K562 (cell line): ENCODE data around the gene MALAT1. TPM values are rescaled to one million over a fixed set of nuclear protein-coding genes. Genes with fewer than 3 reads are reported as not detected.

ENCODE experiments used
- ATAC-seq: fragments of 200-7000 bp; cut with Tn5 transposase; 3 replicates; pipeline ENCODE4 v1.9.1; 2020; ENCODE audit warnings: moderate library complexity
- BruUV-seq: library from RNA; stranded (reverse); fragments of 400-500 nt; replicated peaks from 2 replicates; lab custom pipeline; 2021; lab: Mats Ljungman, UMichigan
- CTCF ChIA-PET: fragments of 300-600 bp; formaldehyde crosslinking; extraction: SDS; loops from one replicate; lab custom pipeline; 2021; ENCODE audit warnings: low intra/inter-chr PET ratio; lab: Yijun Ruan, JAX
- POLR2A ChIA-PET: fragments of 300-600, 350-650 bp; sonication (Branson Sonifier 250); formaldehyde crosslinking; extraction: SDS; loops from one replicate; lab custom pipeline; 2021; ENCODE audit warnings: antibody characterized with exemption, inconsistent platforms; lab: Yijun Ruan, JAX
- DNase-seq, 4 experiments: peaks; one replicate each; pipeline versions ENCODE4 v3.0.0 to v3.0.0-alpha.2; 2011 to 2018; ENCODE audit warnings: low spot score in 3 of 4, mixed read lengths in 3 of 4; ENCODE audit errors: extremely low read depth in 1 of 4
- FAIRE-seq: peaks from 2 replicates; lab custom pipeline; 2011; peaks lifted over from hg19 to GRCh38; lab: Jason Lieb, UNC
- H2AFZ ChIP-seq: 2 replicates; pipeline ENCODE4 v1.6.0; 2011; ENCODE audit warnings: low read depth, low read length, control low read depth, inconsistent platforms
- H3K27ac ChIP-seq: fragments of 200-600 bp; 3 replicates; pipeline ENCODE4 v1.8.0; 2011; ENCODE audit warnings: low read depth, mild to moderate bottlenecking, control low read depth, inconsistent platforms, low read length, moderate library complexity, mixed read lengths; ENCODE audit errors: extremely low read depth
- H3K27me3 ChIP-seq, 2 experiments: fragments of 300-600 bp in 1 of 2; 2 replicates in 1 of 2; 3 replicates in 1 of 2; pipeline versions ENCODE4 v1.6.0 to v1.8.0; 2011; ENCODE audit warnings: inconsistent platforms in 2 of 2, low read length in 2 of 2, mild to moderate bottlenecking in 1 of 2, mixed read lengths in 1 of 2, moderate library complexity in 1 of 2; ENCODE audit not compliant: control insufficient read depth in 2 of 2, insufficient read depth in 2 of 2
- H3K36me3 ChIP-seq: fragments of 300-600 bp; 3 replicates; pipeline ENCODE4 v1.8.0; 2011; ENCODE audit warnings: mild to moderate bottlenecking, low read length, inconsistent platforms; ENCODE audit not compliant: control insufficient read depth, insufficient read depth
- H3K4me1 ChIP-seq, 2 experiments: fragments of 200-600 bp in 1 of 2; replicated peaks in 1 of 2; 2 replicates in 1 of 2; 3 replicates in 1 of 2; pipeline versions ENCODE4 v1.5.1 to v1.8.0; 2011; ENCODE audit warnings: inconsistent platforms in 2 of 2, low read length in 2 of 2, mild to moderate bottlenecking in 1 of 2, mixed read lengths in 1 of 2, moderate library complexity in 1 of 2; ENCODE audit not compliant: control insufficient read depth in 2 of 2, insufficient read depth in 2 of 2
- H3K4me2 ChIP-seq: 2 replicates; pipeline ENCODE4 v1.6.1; 2011; ENCODE audit warnings: low read length, control low read depth, inconsistent platforms, mixed read lengths; ENCODE audit not compliant: insufficient read depth
- H3K4me3 ChIP-seq: fragments of 200-600 bp; sonication (generic), shearing (Covaris generic); 2 replicates; pipeline ENCODE4 v1.5.1; 2016; ENCODE audit warnings: control low read depth, inconsistent platforms
- H3K79me2 ChIP-seq: fragments of 200-600 bp; 3 replicates; pipeline ENCODE4 v1.8.0; 2011; ENCODE audit warnings: low read length, inconsistent platforms; ENCODE audit not compliant: control insufficient read depth, insufficient read depth
- H3K9ac ChIP-seq, 2 experiments: 2 replicates each; pipeline versions ENCODE4 v1.6.0 to v1.6.1; 2011; ENCODE audit warnings: low read depth in 2 of 2, low read length in 2 of 2, control low read depth in 1 of 2, inconsistent platforms in 1 of 2, mild to moderate bottlenecking in 1 of 2, mixed read lengths in 1 of 2; ENCODE audit not compliant: insufficient read depth in 1 of 2
- H3K9me1 ChIP-seq: one replicate; pipeline ENCODE4 v1.6.0; 2011; ENCODE audit warnings: inconsistent platforms, mild to moderate bottlenecking, low read length, moderate library complexity; ENCODE audit not compliant: control insufficient read depth, insufficient read depth
- H3K9me3 ChIP-seq: replicated peaks from 2 replicates; pipeline ENCODE4 v1.5.1; 2011; ENCODE audit warnings: low read depth, low read length, inconsistent platforms; ENCODE audit not compliant: control insufficient read depth, insufficient read depth
- H4K20me1 ChIP-seq: replicated peaks from 2 replicates; pipeline ENCODE4 v1.6.1; 2011; ENCODE audit warnings: low read length, inconsistent platforms, mixed read lengths; ENCODE audit not compliant: control insufficient read depth, insufficient read depth
- ARID4B ChIP-seq: sonication (generic); formaldehyde crosslinking; IDR thresholded peaks from 2 replicates; pipeline ENCODE4 v1.8.0; 2022; ENCODE audit warnings: mild to moderate bottlenecking, missing genetic modification reagents
- KDM4B ChIP-seq, 2 experiments: fragments of 450-650 bp in 1 of 2; sonication (generic) in 1 of 2; IDR thresholded peaks; 2 replicates each; pipeline ENCODE4 v1.6.1; 2016 to 2017; ENCODE audit warnings: borderline replicate concordance in 2 of 2, antibody characterized with exemption in 1 of 2, low read depth in 1 of 2, mild to moderate bottlenecking in 1 of 2
- ZNF121 ChIP-seq: sonication (generic); formaldehyde crosslinking; conservative IDR thresholded peaks from 2 replicates; pipeline ENCODE4 v1.8.0; 2022; ENCODE audit warnings: missing genetic modification reagents
- ZNF277 ChIP-seq: fragments of 250-450 bp; sonication (Bioruptor Pico); IDR thresholded peaks from 2 replicates; pipeline ENCODE4 v1.8.0; 2022; ENCODE audit warnings: inconsistent platforms, mild to moderate bottlenecking, moderate library complexity, borderline replicate concordance
- ZNF511 ChIP-seq: sonication (generic); formaldehyde crosslinking; IDR thresholded peaks from 2 replicates; pipeline ENCODE4 v1.8.0; 2022; ENCODE audit warnings: mild to moderate bottlenecking, missing genetic modification reagents
- ZNF592 ChIP-seq: fragments of 450-650 bp; IDR thresholded peaks from 2 replicates; pipeline ENCODE4 v1.6.1; 2017; ENCODE audit warnings: antibody characterized with exemption, mild to moderate bottlenecking
- WGBS: fragments of 100-300 bp; shearing (Covaris generic); methylation state at CpG from one replicate; pipeline ENCODE4 v1.1.6; 2016; ENCODE audit warnings: low coverage, mixed read lengths; ENCODE audit not compliant: insufficient coverage; ENCODE audit errors: missing lambda C conversion rate; 5-methylcytosine and 5-hydroxymethylcytosine counted together
- in situ Hi-C: fragments of 300-500 bp; cut with MboI; formaldehyde crosslinking; loops from 4 replicates; pipeline ENCODE4 v1.15.0; 2018; ENCODE audit warnings: inconsistent platforms, mixed read lengths
- intact Hi-C: fragments of 100-400 bp; cut with micrococcal nuclease; formaldehyde crosslinking; loops from 2 replicates; pipeline ENCODE4 v1.14.2; 2022
- polyA plus RNA-seq, 8 experiments: library from polyadenylated mRNA; depleted of rRNA in 4 of 8; stranded (reverse) in 5 of 8; unstranded in 3 of 8; fragments of >200 nt; fragmentation: Nextera tagmentation in 2 of 8; fragmentation: Illumina TruSeq in 1 of 8; extraction: Ambion mirVana in 2 of 8; extraction: Trizol in 1 of 8; gene quantifications; 2 replicates each; pipeline versions ENCODE4 v1.2.1 to v1.2.3, GENCODE V29; 2011 to 2014; ENCODE audit warnings: inconsistent platforms in 1 of 8, missing spikeins in 1 of 8
- total RNA-seq, 7 experiments: library from RNA; depleted of rRNA in 6 of 7; stranded (reverse); fragments of >200 nt in 6 of 7; fragmentation: Illumina TruSeq in 2 of 7; extraction: Trizol in 2 of 7; gene quantifications; 2 replicates each; pipeline versions ENCODE4 v1.2.1 to v1.2.3, GENCODE V29; 2011 to 2021; ENCODE audit warnings: low replicate concordance in 1 of 7

Gene MALAT1
- total and polyA plus RNA-seq, 9 of the 15 experiments (the other 6 are each of a cell fraction or from before 2014, with no cell fraction given): 363 to 8,715 (median 2,351) TPM

- Histone ChIP-seq H4K20me1 (no peaks in the 10 kb centered on the region; the same call in 1 of the 2 replicates), H3K27ac (peak overlapping the region; percentile 96; the same call in 1 of the 3 replicates), H3K4me3 (no peak overlapping the region)
- 0 out of 2 replicates have a peak, but pooled peaks have one; percentile 36 for TF ChIP-seq ZNF592
- 0 out of 2 replicates have a peak, but pooled peaks have one; percentile 10 for TF ChIP-seq ZNF121 (CRISPR knock-in tag)
- TF ChIP-seq ARID4B (CRISPR knock-in tag): 0 out of 2 replicates have a peak, but pooled peaks have one; percentile 38
- no peak for TF ChIP-seq KDM4B (IDR thresholded peaks at IDR 0.05; ENCODE audit: borderline replicate concordance in 2 of 2, low read depth in 1 of 2)
- TF ChIP-seq ZNF277 (CRISPR knock-in tag): no peak
- TF ChIP-seq ZNF511 (CRISPR knock-in tag): 0 out of 2 replicates have a peak, but pooled peaks have one; percentile 7
These were observed 28.3 kb upstream of the MALAT1 start for GRCh38 chr11:65470433-65471049.

More at GRCh38 chr11:65470433-65471049, 28.3 kb upstream of the MALAT1 start:
- DNase-seq: no peak
- ChIA-PET CTCF (interaction anchor here (1.0 to 1.3 kb wide), 2 partner anchors 37 to 40 kb away, joined by 3 to 5 read pairs; no protein-coding TSS in a partner anchor), POLR2A (interaction anchor here (0.8 to 26.0 kb wide), 11 partner anchors 9 to 99 kb away, joined by 3 to 2118 read pairs (median 8); partner anchors contain the start of genes MALAT1 and NEAT1)
- Histone ChIP-seq H3K4me2 (peak overlapping the region; percentile 8; the same call in 1 of the 2 replicates), H3K9me1 (no peaks in the 10 kb centered on the region), H3K27me3 (no peaks in the 10 kb centered on the region), H3K9me3 (no peaks in the 10 kb centered on the region), H3K79me2 (peaks cover 57% of the 10 kb centered on the region), H3K36me3 (peaks cover 5% of the 10 kb centered on the region; the same call in 1 of the 3 replicates), H2AFZ (no peak overlapping the region), H3K9ac (peak overlapping the region; percentile 82 to 93), H3K4me1 (peaks cover 35 to 47% of the 10 kb centered on the region in 2 experiments)
- in situ Hi-C loops (loop anchor here (5.0 kb wide), 1 partner anchor 37 kb away; no protein-coding TSS in a partner anchor), intact Hi-C loops (loop anchor here (1.0 to 5.0 kb wide), 3 partner anchors 40 to 104 kb away; partner anchors contain the start of genes FAM89B and ZNRD2)
- no peak for ATAC-seq
- BruUV-seq: no TSS peak
- no peak for FAIRE-seq
- WGBS: 61% methylated on average over 7 of the region's 8 CpGs
